Effector CD4-positive, alpha-beta T cell (primary cell): ENCODE data around the gene COPS8.

Source experiments
- DNase-seq: peaks from one replicate; pipeline ENCODE4 v3.0.0-alpha.2; 2020

Gene COPS8

DNA sequence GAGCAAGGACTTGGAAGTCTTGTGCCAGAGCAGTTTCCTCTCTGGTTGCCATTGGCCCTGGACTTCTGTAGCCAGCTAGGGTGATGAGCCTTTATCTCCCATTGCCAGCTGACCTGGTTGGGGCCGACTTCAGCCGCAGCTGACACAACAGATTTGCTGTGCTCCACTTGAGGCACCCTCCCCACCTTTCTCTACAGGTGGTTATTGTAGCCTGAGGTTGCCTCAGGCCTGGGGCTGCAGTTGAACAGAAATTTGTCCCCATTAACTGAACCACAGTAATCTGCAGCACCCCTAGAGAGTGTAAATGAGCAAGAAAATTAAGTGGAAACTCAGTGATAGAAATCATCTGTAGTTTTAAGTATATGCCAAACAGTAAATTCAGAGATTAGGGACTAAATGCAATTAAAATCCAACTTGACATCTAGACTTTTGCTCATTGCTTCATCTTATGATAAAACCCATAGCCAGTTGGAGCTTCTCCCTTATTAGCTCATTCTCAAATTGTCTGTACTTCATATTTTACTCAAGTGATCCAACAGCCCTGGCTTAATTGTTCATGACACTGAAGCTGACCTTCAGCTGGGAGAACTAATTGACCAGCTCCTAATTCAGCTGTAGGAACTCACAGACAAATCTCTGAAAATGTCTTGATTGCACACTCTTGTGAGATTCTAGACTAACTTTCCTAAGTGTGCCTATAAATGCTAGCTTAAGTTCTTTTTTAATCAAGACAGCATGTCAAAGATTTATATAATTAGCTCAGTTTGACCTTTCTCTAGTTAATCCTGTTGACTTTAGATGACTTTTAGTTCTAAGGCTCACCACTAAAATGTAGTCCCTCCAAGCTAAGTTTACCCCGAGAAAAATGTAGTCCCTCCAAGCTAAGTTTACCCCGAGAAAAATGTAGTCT lies 48.9 kb downstream of the COPS8 start:
- no peak for DNase-seq

- no peak for DNase-seq
These were observed 51.1 kb downstream of the COPS8 start for GRCh38 chr2:237136824-237137223.

DNA sequence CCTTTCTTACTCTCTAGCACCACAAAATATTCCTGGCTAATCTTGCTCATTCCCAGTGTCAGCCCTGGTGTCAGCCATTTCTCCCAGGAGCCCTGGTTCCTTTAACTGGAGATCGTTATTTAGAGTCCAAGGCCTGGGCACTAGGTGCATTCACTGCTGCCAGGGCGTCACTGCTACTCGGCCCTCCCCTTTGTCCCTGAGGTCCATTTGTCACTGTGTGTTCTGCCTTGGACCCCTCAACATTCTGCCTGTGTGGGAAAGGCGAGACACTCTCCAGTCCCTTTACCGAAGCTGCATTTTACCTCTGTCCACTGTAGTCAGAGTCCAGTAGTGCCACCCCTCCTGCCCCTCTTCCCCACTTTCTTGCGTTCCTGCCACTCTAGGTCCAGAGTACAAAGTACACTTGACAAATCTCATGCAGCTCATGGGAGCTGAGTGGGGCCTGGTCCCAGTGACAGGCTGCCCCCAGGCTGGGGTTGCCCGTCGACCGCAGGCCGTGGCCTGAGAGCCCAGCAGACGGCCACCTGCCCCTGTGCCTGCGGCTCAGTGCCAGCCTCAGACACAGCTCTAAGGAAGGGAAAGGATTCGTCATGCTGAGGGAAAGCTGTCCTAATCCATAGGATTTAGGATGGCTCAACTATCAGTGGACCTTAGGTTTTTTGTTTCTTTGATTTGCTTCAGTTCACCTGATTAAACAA lies 52.1 kb downstream of the COPS8 start:
- no peak for DNase-seq

DNA sequence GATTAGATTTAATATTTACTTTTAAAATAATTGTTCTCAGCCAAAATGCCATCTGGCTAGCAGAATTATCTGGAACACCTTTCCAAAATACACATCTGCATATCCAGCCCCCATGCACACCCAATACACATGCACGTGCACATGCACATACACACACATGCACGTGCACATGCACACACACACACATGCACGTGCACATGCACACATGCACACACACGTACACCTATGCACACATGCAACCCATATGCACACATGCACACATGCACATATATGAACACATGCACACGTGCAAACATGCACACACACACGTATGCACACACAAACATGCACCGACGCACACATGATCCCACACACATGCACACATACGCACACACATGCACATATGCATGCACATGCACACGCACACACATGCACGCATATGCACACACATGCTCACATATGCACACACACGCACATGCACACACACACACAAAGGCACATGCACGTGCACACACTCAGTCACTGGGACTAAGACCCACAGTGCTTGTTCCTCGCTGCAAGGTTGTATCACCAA lies 53.5 kb downstream of the COPS8 start:
- DNase-seq = no peak

GRCh38 chr2:237140689-237141285 lies 55.1 kb downstream of the COPS8 start:
- no peak for DNase-seq

DNA sequence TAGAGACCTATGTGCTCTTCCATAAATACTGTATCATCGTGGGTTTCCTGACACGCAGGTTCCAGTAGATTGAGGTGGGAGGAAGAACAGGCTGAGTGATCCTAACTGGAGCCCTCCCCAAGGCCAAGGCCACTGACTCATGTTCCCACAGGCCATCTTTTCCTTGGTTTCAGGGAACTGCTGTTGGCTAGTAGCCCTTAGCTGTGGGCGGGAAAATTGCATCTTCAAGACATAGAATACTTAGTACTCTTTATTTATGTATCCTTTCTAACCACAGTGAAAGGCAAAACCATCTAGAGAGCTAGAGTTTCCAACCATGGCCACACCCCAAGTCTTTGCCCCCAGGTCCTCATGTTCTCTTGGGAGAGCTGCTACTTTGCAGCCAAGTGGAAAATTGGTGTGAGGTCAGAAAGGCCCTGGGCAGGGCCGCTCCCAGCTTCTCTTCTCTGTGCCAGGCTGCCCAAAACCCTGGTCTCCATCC lies 55.9 kb downstream of the COPS8 start:
- no peak for DNase-seq

DNA sequence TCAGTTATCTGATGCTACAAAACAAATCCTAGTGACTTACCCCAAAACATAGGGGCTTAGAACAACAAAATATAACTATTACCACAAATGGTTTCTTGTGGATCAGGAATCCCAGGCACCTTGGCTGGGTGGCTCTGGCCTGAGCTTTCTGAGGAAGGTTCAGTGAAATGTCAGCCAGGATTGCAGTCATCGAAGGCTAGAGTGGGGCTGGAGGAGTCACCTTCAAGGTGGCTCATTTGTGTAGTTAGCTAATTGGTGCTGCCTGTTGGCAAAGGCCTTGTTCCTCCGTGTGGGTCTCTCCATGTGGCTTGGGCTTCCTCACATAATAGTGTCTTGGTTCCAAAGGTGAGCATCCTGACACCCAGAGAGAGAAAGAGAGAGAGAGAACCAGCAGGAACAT lies 57.4 kb downstream of the COPS8 start:
- no peak for DNase-seq

- DNase-seq = no peak
These were observed 58.2 kb downstream of the COPS8 start for GRCh38 chr2:237143676-237144440.

DNA sequence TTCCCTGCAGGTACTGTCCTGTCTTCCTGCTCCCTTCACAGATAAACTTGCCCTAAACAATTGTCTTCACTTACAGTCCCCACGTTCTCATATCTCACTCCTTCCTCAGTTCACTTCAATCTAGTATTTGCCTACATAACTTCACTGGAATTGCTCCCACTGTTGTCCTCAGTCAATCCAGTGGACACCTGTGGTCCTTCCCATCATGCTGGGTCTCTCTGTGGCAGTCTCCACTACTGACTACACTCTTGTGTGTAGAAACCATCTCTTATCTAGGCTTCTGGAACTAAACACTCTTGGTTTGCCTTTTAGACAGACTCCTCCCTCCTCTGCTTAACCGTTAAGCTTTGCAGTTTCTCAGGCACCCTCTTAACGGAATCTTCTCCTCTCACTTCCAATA lies 58.8 kb downstream of the COPS8 start:
- DNase-seq = no peak

DNA sequence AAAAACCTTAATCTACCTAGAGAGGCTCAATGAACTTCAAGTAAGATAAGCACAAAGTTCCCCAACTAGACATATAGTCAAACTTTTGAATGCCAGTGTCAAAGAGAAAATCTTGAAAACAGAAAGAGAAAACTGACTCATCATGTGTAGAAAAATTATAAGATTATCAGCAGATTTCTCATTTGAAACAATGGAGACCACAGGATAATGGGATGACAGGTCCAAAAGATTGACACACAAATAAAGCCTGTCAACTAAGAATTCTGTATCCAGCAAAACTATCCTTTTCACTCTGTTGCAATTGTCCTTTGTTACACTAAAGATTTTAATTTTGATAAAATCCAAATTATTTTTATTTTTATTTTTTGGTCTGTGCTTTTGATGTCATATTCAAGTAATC lies 61.6 kb downstream of the COPS8 start:
- DNase-seq = no peak

GRCh38 chr2:237148624-237149023 lies 62.9 kb downstream of the COPS8 start:
- no peak for DNase-seq

GRCh38 chr2:237149425-237149824 lies 63.7 kb downstream of the COPS8 start:
- DNase-seq = no peak
